A549 (cell line): ENCODE results near the gene SLC1A1.

Experiments used
- CHD2 ChIP-seq: fragments of 150-350 bp; IDR thresholded peaks from 2 replicates; pipeline ENCODE4 v1.6.1; 2014; ENCODE audit warnings: low read length; ENCODE audit not compliant: partially characterized antibody
- CHD4 ChIP-seq: fragments of 200-600 bp; sonication (generic); IDR thresholded peaks from 2 replicates; pipeline ENCODE4 v1.6.1; 2016; ENCODE audit warnings: antibody characterized with exemption, mild to moderate bottlenecking, borderline replicate concordance
- ESRRA ChIP-seq: fragments of 150-350 bp; IDR thresholded peaks from 2 replicates; pipeline ENCODE4 v1.6.1; 2014; ENCODE audit warnings: mild to moderate bottlenecking, low read length, borderline replicate concordance
- GATA3 ChIP-seq: IDR thresholded peaks from 2 replicates; pipeline ENCODE4 v1.6.1; 2012; ENCODE audit warnings: borderline replicate concordance
- JUN ChIP-seq, 2 experiments: fragments of >200 bp; sonication (Bioruptor Twin); formaldehyde crosslinking; IDR thresholded peaks; 2 replicates in 1 of 2; 3 replicates in 1 of 2; pipeline ENCODE4 v1.6.1; 2016 to 2017
- JUNB ChIP-seq: fragments of >200 bp; sonication (Bioruptor Twin); formaldehyde crosslinking; IDR thresholded peaks from 2 replicates; pipeline ENCODE4 v1.6.1; 2016
- KDM5A ChIP-seq: fragments of 200-600 bp; sonication (generic); IDR thresholded peaks from 2 replicates; pipeline ENCODE4 v1.6.1; 2016; ENCODE audit warnings: antibody characterized with exemption, mild to moderate bottlenecking
- MAZ ChIP-seq: fragments of 150-350 bp; IDR thresholded peaks from 2 replicates; pipeline ENCODE4 v1.6.1; 2014; ENCODE audit warnings: antibody characterized with exemption, low read depth, low read length, borderline replicate concordance
- RAD21 ChIP-seq, 2 experiments: fragments of >200 bp in 1 of 2; sonication (Bioruptor Twin) in 1 of 2; formaldehyde crosslinking in 1 of 2; IDR thresholded peaks in 1 of 2; conservative IDR thresholded peaks in 1 of 2; 2 replicates in 1 of 2; 3 replicates in 1 of 2; pipeline ENCODE4 v1.6.1; 2012 to 2018; ENCODE audit warnings: inconsistent platforms in 1 of 2
- RFX5 ChIP-seq: fragments of 450-650 bp; IDR thresholded peaks from 2 replicates; pipeline ENCODE4 v1.7.1; 2014; ENCODE audit warnings: antibody characterized with exemption, mild to moderate bottlenecking, moderate library complexity
- TF ChIP-seq, protein P1 (sequence below): fragments of 200-600 bp; sonication (generic); IDR thresholded peaks from 2 replicates; pipeline ENCODE4 v1.6.1; 2016; ENCODE audit warnings: antibody characterized with exemption, mild to moderate bottlenecking, moderate library complexity
- TF ChIP-seq, protein P2 (sequence below): fragments of >200 bp; sonication (Bioruptor Twin); formaldehyde crosslinking; IDR thresholded peaks from 3 replicates; pipeline ENCODE4 v1.5.1; 2016
- TF ChIP-seq, protein P3 (sequence below): fragments of 250-450 bp; sonication (Bioruptor Pico); IDR thresholded peaks from 2 replicates; pipeline ENCODE4 v1.5.0; 2021; ENCODE audit warnings: mild to moderate bottlenecking, moderate library complexity, borderline replicate concordance
- TF ChIP-seq, protein P4 (sequence below): fragments of 150-350 bp; IDR thresholded peaks from 2 replicates; pipeline ENCODE4 v1.6.1; 2014; ENCODE audit warnings: low read depth, mild to moderate bottlenecking, low read length

DNA sequence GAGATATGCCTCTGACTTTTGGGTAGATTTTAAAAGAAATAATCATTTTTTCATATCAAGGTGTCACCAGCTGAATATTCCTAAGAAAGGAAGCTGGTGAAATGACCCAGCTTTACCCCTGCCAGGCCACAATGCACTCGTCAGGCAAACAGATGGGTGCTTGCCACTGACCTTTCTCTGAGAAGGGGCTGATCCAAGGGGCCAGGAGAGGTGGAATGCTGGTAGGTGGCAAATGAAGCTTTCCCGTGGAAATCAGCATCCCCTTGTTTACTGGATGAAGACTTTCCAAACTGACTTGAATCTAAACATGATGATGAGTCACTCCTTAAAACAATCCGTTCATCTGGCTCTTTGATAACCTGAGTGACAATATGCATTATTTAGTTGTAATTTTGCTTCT lies 127.5 kb downstream of the SLC1A1 start:
- TF ChIP-seq, protein P1, sequence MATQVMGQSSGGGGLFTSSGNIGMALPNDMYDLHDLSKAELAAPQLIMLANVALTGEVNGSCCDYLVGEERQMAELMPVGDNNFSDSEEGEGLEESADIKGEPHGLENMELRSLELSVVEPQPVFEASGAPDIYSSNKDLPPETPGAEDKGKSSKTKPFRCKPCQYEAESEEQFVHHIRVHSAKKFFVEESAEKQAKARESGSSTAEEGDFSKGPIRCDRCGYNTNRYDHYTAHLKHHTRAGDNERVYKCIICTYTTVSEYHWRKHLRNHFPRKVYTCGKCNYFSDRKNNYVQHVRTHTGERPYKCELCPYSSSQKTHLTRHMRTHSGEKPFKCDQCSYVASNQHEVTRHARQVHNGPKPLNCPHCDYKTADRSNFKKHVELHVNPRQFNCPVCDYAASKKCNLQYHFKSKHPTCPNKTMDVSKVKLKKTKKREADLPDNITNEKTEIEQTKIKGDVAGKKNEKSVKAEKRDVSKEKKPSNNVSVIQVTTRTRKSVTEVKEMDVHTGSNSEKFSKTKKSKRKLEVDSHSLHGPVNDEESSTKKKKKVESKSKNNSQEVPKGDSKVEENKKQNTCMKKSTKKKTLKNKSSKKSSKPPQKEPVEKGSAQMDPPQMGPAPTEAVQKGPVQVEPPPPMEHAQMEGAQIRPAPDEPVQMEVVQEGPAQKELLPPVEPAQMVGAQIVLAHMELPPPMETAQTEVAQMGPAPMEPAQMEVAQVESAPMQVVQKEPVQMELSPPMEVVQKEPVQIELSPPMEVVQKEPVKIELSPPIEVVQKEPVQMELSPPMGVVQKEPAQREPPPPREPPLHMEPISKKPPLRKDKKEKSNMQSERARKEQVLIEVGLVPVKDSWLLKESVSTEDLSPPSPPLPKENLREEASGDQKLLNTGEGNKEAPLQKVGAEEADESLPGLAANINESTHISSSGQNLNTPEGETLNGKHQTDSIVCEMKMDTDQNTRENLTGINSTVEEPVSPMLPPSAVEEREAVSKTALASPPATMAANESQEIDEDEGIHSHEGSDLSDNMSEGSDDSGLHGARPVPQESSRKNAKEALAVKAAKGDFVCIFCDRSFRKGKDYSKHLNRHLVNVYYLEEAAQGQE, result no peak
- no peak for TF ChIP-seq JUNB
- TF ChIP-seq, protein P2, sequence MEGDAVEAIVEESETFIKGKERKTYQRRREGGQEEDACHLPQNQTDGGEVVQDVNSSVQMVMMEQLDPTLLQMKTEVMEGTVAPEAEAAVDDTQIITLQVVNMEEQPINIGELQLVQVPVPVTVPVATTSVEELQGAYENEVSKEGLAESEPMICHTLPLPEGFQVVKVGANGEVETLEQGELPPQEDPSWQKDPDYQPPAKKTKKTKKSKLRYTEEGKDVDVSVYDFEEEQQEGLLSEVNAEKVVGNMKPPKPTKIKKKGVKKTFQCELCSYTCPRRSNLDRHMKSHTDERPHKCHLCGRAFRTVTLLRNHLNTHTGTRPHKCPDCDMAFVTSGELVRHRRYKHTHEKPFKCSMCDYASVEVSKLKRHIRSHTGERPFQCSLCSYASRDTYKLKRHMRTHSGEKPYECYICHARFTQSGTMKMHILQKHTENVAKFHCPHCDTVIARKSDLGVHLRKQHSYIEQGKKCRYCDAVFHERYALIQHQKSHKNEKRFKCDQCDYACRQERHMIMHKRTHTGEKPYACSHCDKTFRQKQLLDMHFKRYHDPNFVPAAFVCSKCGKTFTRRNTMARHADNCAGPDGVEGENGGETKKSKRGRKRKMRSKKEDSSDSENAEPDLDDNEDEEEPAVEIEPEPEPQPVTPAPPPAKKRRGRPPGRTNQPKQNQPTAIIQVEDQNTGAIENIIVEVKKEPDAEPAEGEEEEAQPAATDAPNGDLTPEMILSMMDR, result no peak
- no peak for TF ChIP-seq RAD21 (conservative IDR thresholded peaks at IDR 0.05 in 1 of 2, IDR thresholded peaks at IDR 0.05 in 1 of 2)
- no peak for TF ChIP-seq KDM5A
- no peak for TF ChIP-seq CHD2
- TF ChIP-seq JUN (IDR thresholded peaks at IDR 0.05), result no peak
- TF ChIP-seq, protein P3, sequence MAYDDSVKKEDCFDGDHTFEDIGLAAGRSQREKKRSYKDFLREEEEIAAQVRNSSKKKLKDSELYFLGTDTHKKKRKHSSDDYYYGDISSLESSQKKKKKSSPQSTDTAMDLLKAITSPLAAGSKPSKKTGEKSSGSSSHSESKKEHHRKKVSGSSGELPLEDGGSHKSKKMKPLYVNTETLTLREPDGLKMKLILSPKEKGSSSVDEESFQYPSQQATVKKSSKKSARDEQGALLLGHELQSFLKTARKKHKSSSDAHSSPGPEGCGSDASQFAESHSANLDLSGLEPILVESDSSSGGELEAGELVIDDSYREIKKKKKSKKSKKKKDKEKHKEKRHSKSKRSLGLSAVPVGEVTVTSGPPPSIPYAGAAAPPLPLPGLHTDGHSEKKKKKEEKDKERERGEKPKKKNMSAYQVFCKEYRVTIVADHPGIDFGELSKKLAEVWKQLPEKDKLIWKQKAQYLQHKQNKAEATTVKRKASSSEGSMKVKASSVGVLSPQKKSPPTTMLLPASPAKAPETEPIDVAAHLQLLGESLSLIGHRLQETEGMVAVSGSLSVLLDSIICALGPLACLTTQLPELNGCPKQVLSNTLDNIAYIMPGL (CRISPR knock-in tag), result no peak
- TF ChIP-seq GATA3, result no peak
- TF ChIP-seq RFX5, result no peak
- TF ChIP-seq ESRRA, result no peak
- no peak for TF ChIP-seq MAZ
- TF ChIP-seq CHD4, result no peak
- TF ChIP-seq, protein P4, sequence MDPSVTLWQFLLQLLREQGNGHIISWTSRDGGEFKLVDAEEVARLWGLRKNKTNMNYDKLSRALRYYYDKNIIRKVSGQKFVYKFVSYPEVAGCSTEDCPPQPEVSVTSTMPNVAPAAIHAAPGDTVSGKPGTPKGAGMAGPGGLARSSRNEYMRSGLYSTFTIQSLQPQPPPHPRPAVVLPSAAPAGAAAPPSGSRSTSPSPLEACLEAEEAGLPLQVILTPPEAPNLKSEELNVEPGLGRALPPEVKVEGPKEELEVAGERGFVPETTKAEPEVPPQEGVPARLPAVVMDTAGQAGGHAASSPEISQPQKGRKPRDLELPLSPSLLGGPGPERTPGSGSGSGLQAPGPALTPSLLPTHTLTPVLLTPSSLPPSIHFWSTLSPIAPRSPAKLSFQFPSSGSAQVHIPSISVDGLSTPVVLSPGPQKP, result no peak
